Loucy (cell line): ENCODE data around the gene MEST.

ENCODE experiments used
- CTCF ChIP-seq: fragments of 200-600 bp; sonication (generic); conservative IDR thresholded peaks from 2 replicates; pipeline ENCODE4 v1.5.1; 2014; ENCODE audit warnings: mild to moderate bottlenecking, antibody characterized with exemption, low read length
- EZH2phosphoT487 ChIP-seq: fragments of 200-600 bp; IDR thresholded peaks from 2 replicates; pipeline ENCODE4 v1.6.1; 2018; ENCODE audit warnings: antibody characterized with exemption, mild to moderate bottlenecking, moderate library complexity, borderline replicate concordance

GRCh38 chr7:130471974-130472373 lies 19.9 kb upstream of the MEST start:
- TF ChIP-seq CTCF (no peak), EZH2phosphoT487 (no peak)
